Hematopoietic multipotent progenitor cell treated with erythropoietin and hydrocortisone succinate and interleukin-3 and kit ligand, for 8 days (in vitro differentiated cells): Measurements from ENCODE around the gene AKR1B1.

ENCODE experiments used
- DNase-seq: peaks from one replicate; pipeline ENCODE4 v3.0.0-alpha.2; 2015

Gene AKR1B1

DNA sequence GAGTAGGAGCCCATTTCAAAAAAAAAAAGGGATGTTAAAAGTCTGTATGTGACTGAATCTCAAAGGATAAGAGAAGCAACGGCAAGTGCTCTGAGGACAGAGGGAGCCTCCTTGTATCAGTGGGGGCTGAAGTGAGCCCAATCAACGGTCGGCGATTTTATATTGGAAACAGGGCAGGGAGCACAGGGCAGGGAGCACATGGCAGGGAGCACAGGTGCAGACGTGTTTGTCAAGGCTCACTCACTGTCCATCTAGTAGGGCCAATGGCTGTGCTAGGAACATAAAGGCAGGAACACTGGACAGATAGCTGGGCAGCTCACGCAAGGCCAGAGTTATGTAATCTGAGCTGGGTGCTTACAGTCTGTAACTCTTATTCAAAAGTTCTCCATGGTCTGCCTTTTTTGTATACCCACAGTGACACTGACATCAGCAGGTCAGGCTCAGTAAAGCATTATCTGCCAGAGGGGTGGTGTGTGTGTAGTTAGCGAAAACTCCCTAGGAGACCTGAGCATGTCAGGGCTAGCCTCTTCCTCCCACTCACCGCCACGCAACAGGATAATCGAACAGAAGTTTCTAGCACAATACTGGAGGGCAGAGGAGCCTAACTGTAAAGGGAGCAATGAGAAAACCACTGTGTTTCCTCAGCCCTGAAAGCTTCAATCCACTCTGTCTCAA is 15.4 kb downstream of the AKR1B1 start:
- DNase-seq = no peak

- no peak for DNase-seq
Observed at GRCh38 chr7:134442441-134443220, 16.3 kb downstream of the AKR1B1 start.

GRCh38 chr7:134441264-134441663 is 17.6 kb downstream of the AKR1B1 start:
- no peak for DNase-seq

GRCh38 chr7:134440476-134440875 is 18.4 kb downstream of the AKR1B1 start:
- no peak for DNase-seq

GRCh38 chr7:134440067-134440466 is 18.8 kb downstream of the AKR1B1 start:
- no peak for DNase-seq

GRCh38 chr7:134438946-134439345 is 20.0 kb downstream of the AKR1B1 start:
- no peak for DNase-seq

- DNase-seq = no peak
Observed at GRCh38 chr7:134435161-134435920, 23.6 kb downstream of the AKR1B1 start.

- no peak for DNase-seq
Observed at GRCh38 chr7:134434701-134435100, 24.2 kb downstream of the AKR1B1 start.

- no peak for DNase-seq
Observed at GRCh38 chr7:134433430-134433829, 25.5 kb downstream of the AKR1B1 start.

- DNase-seq = peak; percentile 91
Observed at GRCh38 chr7:134432296-134433152, 26.4 kb downstream of the AKR1B1 start.

GRCh38 chr7:134431815-134432214 is 27.1 kb downstream of the AKR1B1 start:
- no peak for DNase-seq

GRCh38 chr7:134429481-134429880 is 29.4 kb downstream of the AKR1B1 start:
- no peak for DNase-seq

- DNase-seq = no peak
Observed at GRCh38 chr7:134428942-134429341, 30.0 kb downstream of the AKR1B1 start.

DNA sequence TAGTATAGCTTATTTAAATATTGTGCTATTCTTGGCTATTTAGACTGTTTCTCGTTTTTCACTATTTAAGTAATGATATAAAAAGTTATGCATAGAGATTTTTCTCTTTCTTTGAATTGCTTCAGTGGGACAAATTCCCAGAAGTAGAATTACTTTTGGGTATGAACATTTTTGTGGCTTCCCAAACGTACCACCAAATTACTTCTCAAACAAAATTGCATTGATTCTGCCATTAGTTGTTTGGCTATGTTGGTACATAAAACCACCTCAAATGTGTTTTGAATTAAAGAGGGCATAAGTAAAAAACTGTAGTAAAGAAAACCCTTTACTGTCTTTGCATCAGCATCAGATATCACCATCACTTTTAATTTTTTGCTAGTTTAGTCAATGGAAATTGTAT is 31.0 kb downstream of the AKR1B1 start:
- no peak for DNase-seq

DNA sequence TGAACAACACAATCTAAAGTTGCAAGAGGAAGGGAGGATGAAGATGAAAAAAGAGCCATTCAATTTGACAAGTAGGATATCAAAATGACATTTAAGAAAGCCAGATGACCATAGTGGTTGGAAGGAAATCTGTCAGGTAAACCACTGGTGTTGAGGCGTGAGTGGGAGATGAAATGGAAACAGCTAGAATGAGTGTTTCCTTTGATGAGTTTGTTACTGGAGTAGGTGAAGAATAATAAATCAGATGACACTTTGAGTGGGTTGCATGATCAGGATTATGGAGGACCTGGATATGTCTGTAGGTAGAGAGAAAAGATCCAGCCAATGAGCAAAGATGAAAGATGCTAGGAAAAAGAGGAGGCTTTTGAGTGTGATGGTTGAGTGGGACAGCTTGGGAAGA is 33.1 kb downstream of the AKR1B1 start:
- DNase-seq = no peak

DNA sequence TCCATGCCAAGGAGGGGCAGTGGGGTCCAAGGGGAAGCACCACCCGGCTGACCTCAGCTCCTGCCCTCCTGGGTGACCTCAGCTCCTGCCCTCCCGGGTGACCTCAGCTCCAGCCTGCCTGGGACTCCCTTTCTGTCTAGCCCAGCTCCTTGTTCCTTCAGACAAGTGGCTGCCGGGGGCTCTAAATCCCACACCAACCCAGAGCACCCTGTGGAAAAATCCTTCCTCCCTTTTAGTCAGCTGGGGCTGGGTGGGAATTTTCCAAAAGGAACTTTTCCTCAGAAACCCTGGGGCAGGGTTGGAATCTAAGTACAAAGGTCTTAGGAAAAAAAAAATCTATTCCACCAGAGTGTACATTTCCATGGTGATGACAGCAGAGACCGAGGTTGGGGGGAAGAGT is 36.3 kb downstream of the AKR1B1 start:
- no peak for DNase-seq

DNA sequence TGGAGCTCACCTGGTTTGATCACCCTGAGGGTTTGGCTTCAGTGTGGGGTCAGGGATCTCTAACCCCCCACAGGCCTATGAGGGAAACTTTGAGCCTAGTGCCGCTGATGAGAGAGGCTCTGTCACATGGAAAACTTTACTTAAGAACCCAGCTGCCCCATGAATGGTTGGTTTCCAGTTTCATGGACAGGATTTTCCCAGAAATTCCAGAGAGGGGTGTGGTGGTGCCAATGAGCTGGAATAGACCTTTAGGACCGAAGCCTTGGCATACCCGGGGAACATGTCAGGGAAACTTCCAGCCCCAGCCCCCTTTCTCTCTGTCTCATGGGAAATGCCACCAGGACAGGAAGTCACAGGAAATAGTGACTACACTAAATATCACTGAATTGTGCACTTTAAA is 36.9 kb downstream of the AKR1B1 start:
- DNase-seq = no peak

GRCh38 chr7:134420424-134421125 is 38.3 kb downstream of the AKR1B1 start:
- peak; percentile 60 for DNase-seq

GRCh38 chr7:134419875-134420274 is 39.0 kb downstream of the AKR1B1 start:
- DNase-seq = no peak

GRCh38 chr7:134419085-134419484 is 39.8 kb downstream of the AKR1B1 start:
- no peak for DNase-seq

GRCh38 chr7:134415700-134416099 is 43.2 kb downstream of the AKR1B1 start:
- DNase-seq = no peak

- no peak for DNase-seq
Observed at GRCh38 chr7:134414109-134414508, 44.8 kb downstream of the AKR1B1 start.
